GM12874 (cell line): ENCODE results near the gene SRSF3.

Source experiments
- CTCF ChIP-seq: IDR thresholded peaks from 2 replicates; pipeline ENCODE4 v1.5.1; 2011; ENCODE audit warnings: low read depth, mild to moderate bottlenecking, control low read depth, low read length, moderate library complexity; ENCODE audit not compliant: insufficient read depth

Gene SRSF3

GRCh38 chr6:36634317-36635108 lies 40.4 kb downstream of the SRSF3 start:
- no peak for TF ChIP-seq CTCF

GRCh38 chr6:36636283-36636682 lies 42.1 kb downstream of the SRSF3 start:
- TF ChIP-seq CTCF: no peak

- TF ChIP-seq CTCF: no peak
Observed at GRCh38 chr6:36636687-36637418, 42.7 kb downstream of the SRSF3 start.

- TF ChIP-seq CTCF: no peak
Observed at GRCh38 chr6:36638579-36638978, 44.4 kb downstream of the SRSF3 start.

GRCh38 chr6:36639171-36639808 lies 45.1 kb downstream of the SRSF3 start:
- TF ChIP-seq CTCF: no peak

- TF ChIP-seq CTCF: no peak
Observed at GRCh38 chr6:36641543-36641942, 47.4 kb downstream of the SRSF3 start.
